Transverse colon (tissue), 3 donors: ENCODE results near the gene CACNG7.

Experiments
- CTCF ChIP-seq, 5 experiments: fragments of 200-600 bp in 3 of 5; fragments of 450-650 bp in 2 of 5; sonication (generic) in 3 of 5; IDR thresholded peaks; 1 replicate in 2 of 5; 2 replicates in 3 of 5; pipeline ENCODE4 v1.5.1; 2016 to 2017; ENCODE audit warnings: antibody characterized with exemption in 5 of 5, inconsistent platforms in 3 of 5, mild to moderate bottlenecking in 2 of 5, moderate library complexity in 1 of 5
- POLR2A ChIP-seq: fragments of 450-650 bp; IDR thresholded peaks from one replicate; pipeline ENCODE4 v1.6.1; 2016; ENCODE audit warnings: antibody characterized with exemption, mild to moderate bottlenecking, moderate library complexity

GRCh38 chr19:53896682-53897081 is 12.4 kb upstream of the CACNG7 start:
- TF ChIP-seq CTCF (IDR thresholded peaks at IDR 0.05) (no peak), POLR2A (no peak)
